HTERT RPE-1 (cell line): ENCODE measurements around the gene LDLRAD4.
"Not testable (repeated sequence)": the region's sequence is repeated elsewhere in the genome, so short reads cannot be mapped to it uniquely, and the experiment has no call there.

ENCODE experiments used
- in situ Hi-C: fragments of 300-500 bp; cut with MboI; formaldehyde crosslinking; loops from 4 replicates; pipeline ENCODE4 v1.14.3; 2020; ENCODE audit warnings: low sequenced_read_pairs

The LDLRAD4 gene

DNA sequence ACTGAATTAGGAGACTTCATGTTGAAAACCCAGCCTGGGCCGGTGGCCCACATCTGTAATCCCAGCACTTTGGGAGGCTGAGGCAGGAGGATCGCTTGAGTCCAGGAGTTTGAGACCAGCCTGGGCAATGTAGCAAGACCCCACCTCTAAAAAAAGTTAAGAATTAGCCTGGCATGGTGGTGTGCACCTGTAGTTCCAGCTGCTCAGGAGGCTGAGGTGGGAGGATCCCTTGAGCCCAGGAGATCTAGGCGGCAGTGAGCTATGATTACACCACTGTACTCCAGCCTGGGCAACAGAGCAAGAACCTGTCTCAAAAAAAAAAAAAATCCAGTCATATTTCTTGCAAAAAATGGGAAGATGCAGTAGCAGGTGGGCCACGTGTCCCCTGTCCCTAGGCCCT lies 257.8 kb downstream of the LDLRAD4 start:
- in situ Hi-C loops: not testable (repeated sequence)

DNA sequence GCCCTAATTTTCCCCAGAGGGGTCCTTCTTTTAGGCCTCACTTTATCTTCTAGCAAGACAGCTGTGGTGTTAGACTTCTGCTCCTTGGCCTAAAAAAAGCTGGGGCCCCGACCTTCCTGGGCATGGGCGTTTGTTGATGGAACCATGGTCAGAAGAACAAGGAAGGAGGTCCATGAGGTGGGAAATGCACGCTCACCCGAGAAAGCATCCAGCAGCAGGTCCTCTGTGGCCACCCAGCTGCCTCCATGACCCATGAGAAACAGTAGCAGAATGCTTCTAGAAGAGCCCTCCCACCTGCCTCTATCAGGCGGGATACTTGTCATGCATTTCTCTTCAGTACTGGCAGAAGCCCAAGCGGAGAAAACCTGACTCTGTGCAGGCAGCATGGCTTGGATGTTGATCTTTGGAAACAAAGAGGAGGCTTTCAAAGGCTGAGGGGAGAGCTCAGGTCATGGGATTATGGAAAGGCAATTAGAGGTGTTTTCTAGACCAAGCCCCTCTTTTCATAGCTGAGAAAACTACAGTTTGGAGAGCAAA lies 258.7 kb downstream of the LDLRAD4 start:
- in situ Hi-C loops: no loop called here

DNA sequence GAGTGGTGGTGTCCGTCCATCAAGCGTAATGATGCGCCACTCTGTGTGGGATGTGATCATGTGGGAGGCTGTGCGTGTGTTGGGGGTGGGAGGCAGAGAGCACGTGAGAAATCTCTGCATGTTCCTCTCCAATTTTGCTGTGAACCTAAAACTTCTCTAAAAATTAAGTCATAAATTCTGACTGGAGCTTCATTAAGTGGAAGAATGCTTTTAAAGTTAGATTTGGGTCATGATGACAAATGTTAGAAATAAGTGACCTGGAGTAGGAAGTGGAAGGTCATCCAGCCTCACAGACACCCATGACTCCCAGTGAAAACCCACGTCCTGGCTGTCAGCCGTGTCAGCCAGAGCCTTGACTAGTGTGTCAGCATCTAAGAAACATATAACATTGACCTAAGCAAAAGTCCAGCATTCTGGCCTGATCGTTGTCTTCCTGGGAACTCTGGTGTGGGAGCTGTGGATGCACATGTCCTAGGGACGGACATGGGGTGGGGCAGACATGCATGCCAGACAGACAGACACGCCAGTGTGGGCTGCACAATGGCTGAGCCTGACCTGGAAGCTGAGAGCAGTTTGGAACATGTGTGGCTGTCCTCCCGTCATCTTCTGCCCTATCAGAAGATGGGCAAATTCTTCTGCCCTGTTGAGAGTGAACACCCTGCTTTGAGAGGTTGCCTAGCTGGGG lies 262.2 kb downstream of the LDLRAD4 start:
- in situ Hi-C loops: no loop called here

DNA sequence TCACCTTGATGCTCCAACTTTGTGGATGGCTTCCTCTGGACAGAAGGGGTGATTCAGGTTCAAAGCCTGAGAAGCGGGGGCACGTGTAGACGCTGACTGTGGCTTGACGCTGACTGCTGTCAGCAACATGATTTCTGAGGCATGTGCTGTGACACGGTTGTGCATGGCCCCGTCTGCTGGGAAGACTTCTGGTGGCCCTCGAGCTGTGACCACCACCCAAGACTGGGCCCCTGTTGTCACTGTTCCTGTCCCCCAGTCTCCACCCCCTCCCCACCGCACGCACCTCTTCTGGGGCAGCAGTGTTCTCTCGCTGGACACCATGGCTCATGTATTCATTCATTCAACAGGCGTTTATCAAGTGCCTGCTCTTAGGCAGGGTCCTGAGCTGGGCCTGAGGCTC lies 262.8 kb downstream of the LDLRAD4 start:
- in situ Hi-C loops: no loop called here

DNA sequence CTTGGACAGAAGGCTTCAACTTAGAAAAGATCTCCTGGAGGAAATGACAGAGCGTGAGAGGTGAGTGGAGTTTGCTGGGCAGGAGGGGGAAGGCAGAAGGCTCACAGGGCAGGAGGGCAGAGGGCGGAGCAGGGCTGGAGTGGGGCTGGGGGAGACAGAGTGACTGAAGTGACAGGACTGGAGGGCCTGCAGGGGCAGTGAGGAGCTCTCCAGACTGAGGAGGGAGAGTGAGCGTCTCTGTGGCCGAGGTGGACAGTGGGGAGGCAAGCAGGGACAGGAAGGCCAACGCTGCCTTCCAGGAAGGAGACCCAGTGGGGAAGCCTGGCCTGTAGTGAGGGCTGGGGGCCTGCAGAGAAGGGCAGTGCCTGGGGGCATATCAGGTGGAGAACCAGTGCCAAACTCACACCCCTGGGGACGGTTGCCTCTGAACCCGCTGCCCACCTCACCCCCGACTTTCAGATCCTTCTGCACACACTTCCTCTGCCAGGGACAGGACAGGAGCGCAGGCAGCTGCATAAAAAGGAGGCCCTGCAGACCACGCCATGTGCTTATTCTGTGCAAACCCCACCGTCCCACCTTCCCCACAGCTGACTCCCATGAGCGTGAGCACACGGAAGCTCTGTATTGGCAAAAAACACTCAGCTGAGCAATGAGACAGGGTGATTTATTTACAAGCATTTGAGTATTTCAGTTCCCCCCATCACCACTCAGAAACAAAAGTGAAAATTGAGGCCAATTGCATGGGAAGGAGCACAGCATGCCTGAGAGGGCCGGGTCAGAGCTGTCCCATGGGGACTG lies 263.5 kb downstream of the LDLRAD4 start:
- in situ Hi-C loops: no loop called here

DNA sequence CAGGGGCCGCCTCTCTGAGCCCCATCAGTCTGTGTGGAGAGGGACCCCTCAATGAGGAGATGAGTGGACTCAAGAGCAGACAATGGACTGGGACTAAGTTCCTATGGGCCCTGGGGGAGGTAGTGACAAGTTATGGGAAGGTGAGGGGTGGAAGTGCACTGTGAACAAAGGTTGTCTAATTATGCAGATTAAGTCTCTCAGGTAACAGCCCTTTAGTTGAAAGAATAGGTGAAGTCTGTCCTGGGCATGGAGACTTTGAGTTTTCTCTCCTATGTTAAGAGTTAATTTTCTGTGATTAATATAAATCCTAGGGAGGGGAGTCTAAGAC lies 264.0 kb downstream of the LDLRAD4 start:
- in situ Hi-C loops: no loop called here

DNA sequence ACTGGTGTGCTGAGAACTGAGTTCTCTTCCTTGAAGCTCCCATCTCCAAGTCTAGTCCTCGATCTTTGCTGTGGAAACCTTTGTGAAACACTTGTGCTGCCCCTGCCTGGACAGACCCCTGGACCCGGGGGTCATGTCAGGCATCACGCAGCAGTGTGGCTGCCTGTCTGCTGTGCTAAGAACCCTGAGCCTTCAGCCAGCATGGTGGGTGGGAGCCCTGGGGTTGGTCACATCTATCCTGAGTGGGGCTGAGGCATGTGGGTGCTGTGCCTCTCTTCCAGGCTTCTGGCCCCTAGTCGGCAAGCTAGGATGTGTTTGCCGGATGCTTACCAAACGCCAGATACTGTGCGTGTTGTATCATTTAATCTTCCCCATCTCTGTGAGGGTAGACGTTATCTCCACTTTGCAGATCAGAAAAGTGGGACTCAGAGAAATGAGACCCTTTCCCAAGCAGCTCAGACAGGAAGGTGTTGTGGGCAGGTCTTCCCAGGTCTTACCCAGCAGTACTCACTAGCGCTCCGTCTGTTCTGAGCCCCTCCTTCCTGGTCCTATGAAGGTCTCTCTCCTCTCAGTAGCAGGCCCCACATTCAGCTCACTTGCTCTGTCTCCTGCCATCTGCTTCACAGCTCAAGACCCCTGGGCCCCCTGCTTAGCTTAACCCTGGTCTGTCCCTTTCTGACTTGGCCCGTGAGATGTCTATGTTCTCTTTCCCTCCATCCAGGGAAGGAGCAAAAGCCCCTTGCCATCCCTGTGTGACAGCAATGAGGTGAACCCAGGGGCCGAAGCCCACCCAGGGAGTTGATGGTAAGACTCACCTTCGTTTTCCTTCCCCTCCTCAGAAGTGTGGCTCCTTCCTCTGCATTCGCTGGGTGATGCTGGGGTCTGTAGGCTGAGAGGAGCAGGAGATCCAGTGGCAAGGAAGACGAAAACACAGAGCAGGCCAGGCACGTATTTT lies 265.0 kb downstream of the LDLRAD4 start:
- in situ Hi-C loops: no loop called here

DNA sequence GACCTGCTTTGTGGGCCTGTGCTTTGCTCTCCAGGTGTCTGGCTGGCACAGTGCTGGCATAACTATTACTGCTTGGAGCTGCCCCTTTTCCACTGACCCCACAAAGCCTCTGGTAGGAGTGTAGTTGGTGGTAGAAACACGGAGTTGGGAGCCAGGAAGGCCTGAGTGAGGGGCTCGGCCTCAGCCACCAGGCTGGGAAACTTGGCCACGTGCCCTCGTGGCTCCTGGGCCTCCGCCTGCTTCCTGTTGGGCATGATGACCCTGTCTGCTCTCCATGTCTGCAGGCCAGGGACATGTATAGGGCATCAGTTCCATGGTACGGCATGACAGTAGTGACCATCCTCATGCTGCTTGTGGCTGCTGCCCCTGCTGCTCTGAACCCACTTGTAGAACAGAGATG lies 266.6 kb downstream of the LDLRAD4 start:
- in situ Hi-C loops: no loop called here

DNA sequence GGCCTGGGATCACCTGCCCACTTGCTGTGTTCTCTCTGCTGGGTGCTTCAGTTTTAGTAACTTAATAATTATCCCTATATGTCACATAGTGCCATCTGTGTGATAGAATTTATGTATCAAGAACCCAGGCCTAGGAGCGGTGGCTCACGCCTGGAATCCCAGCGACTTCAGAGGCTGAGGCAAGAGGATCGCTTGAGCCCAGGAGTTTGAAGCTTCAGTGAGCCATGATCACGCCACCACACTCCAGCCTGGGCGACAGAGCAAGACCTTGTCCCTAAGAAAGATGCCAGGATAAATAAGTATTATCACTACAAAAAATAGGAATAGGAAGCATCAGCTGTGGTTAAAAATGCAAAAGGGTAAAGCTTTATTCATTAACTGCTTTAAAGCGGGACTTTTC lies 267.0 kb downstream of the LDLRAD4 start:
- in situ Hi-C loops: no loop called here

DNA sequence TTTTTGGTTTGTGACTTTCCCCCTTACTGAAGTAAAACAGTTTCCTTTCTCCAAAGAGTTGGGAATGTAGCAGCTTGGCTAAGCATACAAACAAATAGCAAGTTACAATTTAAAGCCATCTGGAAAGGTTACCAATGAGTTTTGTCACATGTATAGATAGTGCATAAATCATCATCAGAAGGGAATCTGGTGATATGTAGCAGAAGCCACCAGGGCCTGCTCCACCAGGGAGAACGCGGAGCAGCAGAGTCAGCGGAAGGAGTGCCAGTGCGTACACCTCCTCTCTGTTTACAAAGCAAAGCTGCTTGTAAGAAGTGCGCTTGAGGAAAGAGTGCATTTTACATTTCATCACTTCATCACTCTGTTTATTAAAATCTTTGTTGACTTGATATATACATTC lies 267.7 kb downstream of the LDLRAD4 start:
- in situ Hi-C loops: no loop called here

DNA sequence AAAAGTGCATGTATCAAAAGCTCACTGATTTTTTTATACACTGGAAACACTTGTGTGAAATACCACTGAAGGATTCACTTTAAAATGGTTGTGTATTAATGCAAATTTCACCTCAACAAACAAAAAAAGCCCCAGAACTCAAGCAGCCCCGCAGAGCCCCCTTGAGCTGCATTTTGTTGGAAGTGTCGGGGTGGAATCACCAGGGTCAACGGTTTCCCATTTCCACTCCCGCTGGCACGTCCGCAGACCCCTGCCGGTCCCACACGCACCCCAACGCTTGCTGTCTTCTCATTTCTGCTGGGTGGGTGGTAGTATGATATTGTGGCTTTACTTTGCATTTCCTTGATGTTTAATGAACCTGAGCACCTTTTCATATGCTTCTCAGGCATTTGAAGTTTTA lies 268.1 kb downstream of the LDLRAD4 start:
- in situ Hi-C loops: no loop called here

DNA sequence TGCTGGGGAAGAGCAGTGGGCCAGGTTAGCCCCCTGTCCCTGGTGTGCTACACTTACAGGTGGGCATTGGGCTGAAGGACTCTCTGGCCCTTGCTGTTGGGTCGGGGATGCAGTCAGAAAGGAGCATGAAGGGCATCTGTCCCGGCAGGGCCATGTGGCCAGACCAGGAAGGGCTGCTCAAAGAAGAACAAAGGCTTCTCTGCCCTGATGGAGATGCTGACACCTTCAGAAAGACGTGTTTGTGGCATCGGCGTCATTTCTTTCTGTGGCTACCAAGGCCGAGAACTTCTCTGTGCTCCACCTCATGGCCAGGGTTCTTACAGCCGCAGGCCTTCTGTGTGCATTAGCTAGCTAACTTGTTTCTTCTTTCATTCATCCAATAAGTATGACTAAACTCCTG lies 268.7 kb downstream of the LDLRAD4 start:
- in situ Hi-C loops: no loop called here

DNA sequence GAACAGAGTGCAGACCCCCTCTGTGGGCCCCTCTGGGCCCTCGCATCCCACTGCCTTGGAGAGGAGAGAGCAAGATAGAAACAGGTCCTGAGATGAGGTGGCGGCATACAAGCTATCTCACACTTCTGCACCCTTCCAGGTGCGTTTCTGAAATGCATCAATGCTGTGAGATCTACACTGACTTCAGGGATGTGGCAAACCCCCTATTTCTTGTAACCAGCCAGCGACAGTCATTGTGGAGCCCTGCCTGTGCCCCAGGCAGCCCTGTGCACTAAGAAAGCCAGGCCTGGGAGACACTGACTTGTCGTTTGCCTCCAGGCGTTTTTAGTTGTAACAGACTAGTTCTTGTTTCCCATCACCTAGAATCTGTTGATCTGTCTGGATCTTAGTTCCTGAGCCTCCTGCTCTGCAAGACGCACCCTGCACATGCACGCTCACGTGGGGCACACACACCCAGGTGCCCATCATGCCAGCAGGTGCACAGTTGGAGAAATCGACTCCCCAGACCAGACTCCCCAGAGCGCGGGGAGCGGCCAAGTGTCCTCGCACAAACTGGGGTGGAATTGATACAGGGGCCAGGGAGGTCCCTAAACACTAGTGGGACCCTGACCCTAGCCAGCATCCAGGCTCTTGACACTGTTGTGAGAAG lies 269.8 kb downstream of the LDLRAD4 start:
- in situ Hi-C loops: no loop called here

DNA sequence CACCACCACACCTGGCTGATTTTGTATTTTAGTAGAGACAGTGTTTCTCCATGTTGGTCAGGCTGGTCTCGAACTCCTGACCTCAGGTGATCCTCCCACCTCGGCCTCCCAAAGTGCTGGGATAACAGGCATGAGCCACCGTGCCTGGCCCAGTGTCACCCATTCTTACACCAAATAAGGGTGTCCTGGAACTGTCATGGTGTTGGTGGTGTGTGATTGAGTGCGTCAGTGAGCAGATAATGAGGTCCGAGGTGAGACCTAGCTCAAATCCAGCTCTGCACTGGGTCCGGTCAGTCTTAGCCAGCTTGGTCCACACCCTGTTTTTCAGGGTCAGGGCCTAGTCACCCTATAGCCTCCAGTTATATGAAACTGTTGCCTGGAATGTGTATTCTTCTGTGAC lies 270.7 kb downstream of the LDLRAD4 start:
- in situ Hi-C loops: not testable (repeated sequence)

DNA sequence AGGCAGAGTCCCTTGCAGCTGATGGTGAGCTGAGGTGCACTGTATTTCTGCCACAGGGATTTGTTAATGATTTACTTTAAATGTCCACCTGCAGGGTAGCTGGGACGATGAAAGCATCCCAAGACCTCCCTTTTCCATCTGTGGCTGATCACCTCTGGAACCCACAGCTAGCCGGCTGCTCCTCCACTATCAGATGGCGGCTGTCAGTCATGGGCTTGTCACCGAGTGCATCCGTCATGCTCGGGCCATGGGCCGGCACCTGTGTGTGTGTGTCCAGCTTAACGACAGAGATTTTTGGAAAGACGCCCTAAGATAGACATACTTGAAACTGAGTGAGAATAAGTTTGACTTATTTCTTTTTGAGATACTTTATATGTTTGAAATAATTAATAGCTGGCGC lies 272.6 kb downstream of the LDLRAD4 start:
- in situ Hi-C loops: no loop called here

DNA sequence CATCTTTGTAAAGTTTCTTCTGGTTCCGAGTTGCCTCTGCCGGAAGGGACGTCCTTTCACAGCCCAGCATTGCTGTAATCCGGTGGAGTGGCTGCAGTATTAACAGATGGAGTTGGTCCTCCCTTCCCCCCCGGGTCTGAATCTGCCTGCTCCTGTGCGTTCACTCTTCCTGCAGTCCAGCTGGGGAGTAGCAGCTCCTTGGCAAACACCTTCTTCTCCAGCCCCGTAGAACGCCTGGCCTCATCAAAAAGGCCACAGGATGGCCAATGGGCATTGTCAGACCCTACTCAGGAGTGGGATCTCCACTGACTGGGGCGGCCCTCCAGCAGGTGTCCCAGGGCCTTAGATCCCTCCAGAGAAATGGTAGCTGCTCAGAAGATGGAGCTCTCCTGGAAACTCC lies 273.8 kb downstream of the LDLRAD4 start:
- in situ Hi-C loops: no loop called here

DNA sequence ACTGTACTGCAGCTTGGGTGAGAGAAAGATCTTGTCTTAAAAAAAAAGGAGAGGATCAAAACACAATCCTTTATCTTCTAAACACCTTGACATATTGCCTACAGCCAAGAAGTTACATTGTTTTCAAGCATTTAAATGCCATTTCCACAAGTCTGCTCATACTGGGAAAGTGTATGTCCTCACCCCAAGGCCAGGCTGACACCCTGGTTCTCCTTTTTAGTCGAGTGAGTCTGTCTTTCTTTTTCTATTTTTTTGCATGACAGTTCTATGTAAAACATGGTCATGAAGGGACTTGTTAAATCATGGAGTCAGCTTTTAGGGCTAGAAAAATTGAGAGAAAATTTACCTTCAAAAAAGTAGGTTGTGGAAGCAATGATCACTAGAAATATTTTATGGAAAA lies 274.5 kb downstream of the LDLRAD4 start:
- in situ Hi-C loops: no loop called here

DNA sequence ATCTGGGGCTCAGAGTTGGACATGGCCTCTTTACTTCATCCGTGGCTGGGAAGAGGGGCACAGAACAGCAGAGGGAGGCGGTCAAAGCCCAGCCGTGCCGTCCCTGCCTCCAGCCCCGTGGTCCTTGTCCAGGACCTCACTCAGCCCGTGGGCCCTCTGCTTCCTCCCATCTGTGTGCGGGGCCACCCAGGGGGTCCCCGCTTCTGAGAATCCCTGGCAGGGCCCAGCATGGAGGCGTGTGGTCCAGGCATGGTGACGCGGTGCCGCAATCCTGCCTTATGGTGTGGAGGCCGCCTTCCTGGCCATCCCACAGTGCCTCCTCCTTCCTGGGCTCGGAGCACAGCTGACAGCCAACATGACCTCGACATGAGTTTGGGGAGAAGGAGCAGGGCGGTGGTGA lies 275.2 kb downstream of the LDLRAD4 start:
- in situ Hi-C loops: no loop called here

DNA sequence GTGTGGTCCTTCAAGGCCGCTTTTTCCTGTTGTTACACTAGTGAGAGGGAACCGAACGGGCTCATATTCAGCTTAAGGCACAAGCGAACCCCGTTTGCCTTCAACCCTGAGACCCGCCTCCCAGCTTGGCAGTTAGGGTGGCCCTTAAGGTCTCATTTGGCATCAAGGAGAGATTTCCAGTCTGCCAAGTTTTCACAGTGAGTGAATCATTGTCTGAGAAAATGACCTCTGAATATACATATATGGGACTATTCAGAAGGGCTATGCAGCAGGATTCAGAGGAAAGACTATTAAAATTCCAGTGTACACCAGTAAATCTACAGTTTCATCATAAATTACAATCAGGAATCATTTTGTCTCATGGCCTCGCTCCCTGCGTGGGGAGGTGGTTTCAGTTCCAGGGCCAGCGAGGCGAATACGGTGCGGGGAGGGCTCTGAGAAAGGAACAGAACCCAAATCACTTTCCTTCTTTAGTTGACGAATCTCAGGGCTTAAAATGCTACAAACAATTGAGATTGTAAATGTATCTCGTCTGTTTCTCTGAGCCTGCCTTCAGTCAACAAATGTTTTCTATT lies 276.4 kb downstream of the LDLRAD4 start:
- in situ Hi-C loops: no loop called here

DNA sequence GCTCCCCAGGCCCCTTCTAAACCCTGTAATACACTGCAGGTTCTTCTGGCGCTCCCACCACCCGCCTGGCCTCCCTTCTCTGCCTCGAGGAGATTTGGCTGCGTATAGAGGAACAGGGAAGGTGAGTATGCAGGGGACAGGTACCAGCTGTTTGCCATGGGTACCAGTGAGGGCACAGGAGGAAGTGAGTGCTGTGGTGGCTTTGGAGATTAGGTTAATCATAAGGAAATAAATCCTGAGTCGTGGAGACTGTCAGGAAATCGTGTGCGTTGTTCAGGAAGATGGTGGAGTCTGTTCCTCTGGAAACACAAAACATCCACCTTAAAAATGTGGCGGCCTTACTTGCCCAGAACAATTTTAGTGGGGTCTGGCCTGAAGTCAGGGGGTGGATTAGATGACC lies 277.4 kb downstream of the LDLRAD4 start:
- in situ Hi-C loops: no loop called here
